UCSD-AML1 (cell line): ENCODE data around the gene RNF130.

Source experiments
- DNase-seq: peaks from one replicate; lab custom pipeline; 2025; ENCODE audit not compliant: unreplicated experiment; lab: John Stamatoyannopoulos, UW

The RNF130 gene

DNA sequence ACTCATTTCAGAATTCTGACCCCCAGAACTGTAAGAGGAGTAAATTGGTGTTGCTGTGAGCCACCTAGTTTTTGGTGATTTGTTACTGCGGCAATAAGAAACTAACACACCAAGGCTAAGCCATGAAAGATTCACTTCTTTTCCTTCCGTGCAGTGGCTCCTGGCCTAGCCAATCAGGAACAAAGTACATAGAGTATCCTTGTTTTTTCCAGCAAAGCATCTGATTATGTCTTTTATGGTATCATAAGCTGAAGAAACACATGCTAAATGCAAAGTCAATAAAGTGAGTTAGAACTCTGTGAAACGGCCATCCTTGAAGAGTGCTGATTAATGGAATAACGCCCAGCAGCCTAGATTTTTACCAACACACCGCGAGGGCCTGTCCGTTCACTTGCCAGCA is 11.4 kb downstream of the RNF130 start:
- no peak for DNase-seq

DNA sequence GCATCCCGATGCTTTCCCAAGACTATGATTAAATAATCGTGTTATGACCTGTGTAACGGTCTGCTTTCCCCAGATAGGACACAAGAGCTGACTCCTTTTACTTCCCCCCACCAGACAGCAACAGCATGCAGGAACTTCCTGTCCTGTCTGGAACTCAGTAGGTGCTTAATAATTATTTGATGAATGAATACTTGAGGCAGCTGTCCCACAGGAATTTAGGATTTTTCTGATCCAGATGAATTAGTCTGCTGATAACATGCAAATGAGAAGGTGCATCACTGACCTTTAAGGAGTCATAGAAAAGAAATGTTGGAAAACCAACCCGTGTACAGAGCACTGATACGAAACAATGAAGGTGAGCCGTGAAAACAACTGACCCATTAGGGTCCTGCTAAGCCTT is 12.2 kb downstream of the RNF130 start:
- DNase-seq, result no peak

DNA sequence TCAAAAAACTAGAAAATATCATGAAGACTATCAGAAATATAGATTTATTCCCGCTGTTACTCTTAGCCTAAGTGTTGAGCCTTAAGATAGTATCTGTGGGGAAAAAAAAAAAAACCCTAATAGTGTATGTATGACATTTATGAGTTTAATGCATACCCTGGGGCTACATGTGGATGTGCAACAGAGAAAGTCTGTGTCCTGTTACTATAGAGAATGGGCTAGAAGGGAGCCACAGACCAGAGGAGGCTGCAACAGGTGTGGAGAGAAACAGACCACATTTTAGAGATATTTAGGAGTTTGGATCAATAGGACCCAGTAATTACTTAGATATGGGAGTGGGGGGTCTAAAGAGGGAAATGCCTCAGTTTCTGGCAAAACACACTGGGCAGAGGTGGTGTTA is 15.4 kb downstream of the RNF130 start:
- DNase-seq, result no peak

DNA sequence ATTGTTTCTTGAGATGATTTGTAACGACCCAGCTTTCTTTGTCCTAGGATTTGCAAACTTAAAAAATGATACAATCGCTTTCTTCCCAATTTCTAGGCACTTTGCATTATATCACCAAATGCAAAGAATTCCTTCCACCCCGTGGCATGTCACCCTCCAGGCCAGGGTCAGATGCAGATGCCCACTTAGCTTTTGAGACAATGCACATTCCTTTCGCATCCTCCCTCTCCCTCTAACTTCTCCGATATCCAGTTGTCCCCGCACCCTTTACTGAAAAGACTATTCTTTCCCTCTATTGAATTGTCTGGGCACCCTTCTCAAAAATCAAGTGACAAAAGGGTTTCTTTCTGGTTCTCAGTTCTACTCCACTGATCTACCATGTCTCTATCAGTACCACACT is 17.3 kb downstream of the RNF130 start:
- DNase-seq, result no peak

DNA sequence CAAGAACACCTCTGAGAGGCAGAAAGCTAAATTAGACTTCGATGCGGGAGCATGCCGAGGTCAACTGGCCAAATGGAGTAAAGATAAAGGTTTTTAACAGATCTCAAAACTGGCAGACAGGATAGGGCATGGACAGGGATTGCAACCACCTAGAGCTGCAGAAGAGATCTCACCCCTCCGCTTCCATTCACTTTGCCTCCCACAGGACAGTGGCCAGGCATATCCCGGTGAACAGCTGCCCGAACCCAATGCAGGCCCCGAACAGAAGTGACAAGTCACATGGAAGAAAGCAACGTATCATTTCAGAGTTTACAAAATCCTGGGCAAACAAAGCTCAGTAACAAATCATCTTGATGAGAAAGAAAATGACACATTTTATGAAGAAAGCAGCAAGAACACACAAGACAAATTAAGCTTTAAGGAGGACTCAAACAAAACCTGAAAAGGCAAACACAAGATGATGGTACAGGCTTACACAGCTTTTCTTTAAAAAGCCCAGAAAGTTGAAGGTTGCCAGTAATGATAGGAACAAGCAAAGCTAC is 18.4 kb downstream of the RNF130 start:
- no peak for DNase-seq

DNA sequence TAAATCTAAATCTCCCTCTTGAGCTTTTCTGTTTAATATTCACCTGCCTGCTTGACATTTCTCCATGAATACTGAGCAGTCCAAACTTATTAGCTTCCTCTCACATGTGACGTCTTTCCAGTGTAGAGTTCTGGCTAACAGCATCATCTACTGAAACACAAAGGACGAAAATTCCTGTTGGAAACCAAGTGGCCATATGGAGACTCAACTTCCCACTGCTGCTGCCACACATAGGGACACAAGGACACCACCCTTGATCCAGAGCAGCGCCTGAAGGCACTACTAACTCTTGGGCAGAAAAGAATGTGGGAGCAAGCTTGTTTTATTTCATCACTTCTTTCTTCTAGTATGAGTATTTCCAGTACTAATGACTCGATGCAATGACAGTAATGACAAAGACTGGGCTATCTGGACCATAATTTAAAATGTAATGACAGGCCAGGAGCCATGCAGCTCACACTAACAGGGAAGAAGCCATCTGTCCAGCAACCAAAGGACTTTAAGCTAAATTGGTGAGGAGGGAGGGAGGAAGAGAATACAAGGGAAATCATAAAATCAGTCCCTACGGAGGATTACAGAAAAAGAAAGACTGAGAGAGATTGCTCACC is 19.2 kb downstream of the RNF130 start:
- DNase-seq, result no peak

DNA sequence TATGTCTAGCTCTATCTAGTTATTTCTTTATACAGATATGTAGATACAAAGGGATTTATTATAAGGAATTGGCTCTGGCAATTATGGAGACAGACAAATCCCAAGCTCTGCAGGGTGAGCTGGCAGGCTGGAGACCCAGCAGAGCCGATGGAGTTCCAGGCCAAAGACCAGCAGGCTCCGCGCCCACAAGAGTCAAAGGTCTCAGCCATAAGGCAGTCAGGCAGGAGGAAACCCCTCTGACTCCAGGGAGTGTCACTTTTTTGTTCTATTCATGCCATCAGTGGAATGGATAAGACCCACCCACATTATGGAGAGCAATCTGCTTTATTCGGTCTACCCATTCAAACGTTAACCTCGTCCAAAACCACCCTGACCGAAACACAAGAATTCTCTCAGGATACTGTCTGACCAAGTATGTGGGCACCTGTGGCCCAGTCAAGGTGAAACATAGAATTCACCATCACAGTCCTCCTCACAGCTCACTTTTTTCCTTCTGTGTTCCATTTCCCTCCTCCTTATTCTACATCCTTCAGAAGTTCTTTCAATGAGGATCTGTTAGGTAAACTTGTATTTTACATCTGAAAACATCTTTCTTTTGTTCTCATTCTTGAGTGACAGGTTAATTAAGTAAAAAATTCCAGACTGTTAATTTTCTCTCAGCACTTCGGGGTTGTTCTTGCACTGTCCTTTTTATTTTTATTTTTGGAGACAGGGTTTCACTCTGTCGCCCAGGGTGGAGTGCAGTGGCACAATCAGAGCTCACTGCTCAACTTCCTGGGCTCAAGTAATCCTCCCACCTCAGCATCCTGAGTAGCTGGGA is 21.2 kb downstream of the RNF130 start:
- no peak for DNase-seq

DNA sequence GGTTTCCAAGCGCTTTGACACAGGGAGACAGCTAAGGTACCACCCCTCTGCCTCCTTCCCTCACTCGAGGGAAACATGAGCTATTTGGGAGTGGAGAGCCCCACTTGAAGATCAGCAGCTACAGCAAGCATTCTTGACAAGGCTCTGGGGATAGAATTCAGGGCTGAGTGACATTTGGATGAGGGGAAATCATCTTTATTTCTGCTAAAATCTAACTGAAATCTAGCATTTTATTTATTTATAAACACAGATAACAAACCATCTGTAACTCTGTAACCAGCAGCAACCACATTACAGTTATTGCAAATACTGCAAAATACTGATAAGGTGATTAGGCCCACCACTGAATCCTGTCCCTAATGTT is 22.4 kb downstream of the RNF130 start:
- no peak for DNase-seq

DNA sequence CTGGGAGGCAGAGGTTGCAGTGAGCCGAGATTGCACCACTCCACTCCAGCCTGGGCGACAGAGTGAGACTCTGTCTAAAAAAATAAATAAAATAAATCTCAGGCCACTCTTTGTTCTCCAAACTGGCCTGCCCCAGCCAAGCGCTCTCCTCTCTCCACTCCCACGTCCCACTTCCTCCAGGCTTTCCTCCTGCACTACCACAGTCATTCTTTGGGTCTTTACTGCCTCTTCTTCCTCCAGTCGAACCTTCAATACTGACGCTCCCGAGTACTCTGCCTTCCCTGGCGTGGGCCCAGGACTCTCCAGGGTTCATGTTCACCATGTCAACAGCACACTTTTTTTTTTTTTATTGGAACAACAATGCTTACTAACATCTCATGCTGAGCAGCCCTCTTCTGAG is 23.9 kb downstream of the RNF130 start:
- no peak for DNase-seq

DNA sequence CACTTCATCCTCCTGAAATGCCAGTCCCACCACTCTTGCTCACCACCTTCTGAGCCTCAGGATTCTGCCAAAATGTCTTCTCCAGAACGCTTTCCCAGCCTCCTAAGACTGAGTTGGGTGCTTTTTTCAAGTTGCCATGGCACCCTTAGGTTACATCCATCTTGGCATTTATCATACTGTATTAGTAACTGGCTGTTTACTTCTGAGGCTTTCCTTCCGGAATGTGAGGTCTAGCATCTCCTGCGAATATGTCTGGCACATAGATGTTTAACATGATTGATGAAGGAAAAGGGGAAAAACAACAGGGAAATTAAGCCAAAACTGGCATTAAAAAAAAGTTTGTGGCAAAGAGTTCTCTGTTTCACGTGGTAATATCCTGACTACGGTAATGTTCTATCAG is 24.9 kb downstream of the RNF130 start:
- DNase-seq, result no peak

DNA sequence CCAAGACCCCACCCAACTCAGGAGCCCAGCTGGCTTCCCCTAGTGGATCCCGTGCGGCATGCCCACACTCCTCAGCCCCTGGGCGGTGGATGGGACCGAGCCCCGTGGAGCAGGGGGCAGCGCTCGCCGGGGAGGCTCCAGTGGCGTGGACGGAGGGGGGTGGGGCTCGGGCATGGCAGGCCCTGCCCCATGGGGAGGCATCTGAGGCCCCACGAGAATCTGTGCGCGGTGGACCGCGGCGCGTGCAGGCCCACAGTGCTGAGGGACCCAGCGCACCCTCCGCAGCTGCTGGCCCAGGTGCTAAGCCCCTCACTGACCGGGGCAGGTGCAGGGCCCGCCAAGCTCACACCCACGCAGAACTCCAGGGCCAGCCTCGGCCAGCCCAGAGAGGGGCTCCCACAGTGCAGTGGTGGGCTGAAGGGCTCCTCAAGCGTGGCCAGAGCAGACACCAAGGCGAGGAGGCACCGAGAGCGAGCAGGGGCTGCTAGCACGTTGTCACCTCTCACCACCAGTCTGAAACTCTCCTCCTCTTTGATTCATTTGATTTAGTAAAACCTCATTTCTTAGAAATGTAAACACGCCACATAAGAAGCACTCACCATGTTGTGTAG is 25.6 kb downstream of the RNF130 start:
- DNase-seq, result no peak

DNA sequence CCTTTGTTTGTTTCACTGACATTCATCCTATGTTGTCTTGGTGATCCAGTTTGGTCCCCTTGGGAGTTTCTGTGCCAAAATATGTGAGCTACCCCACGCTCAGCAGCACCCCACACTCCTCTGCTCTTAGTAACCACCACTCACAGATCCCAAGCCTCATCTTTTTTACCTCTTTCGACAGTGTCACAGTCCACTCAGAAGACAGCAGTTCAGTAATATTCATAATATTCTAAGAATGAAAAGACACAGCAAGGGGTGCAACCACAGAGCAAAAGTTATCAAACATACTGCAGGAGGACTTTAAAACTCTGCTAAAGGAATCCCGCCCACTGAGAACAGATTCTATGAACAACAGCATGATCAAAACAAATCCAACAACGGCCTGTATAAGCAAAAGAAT is 28.2 kb downstream of the RNF130 start:
- no peak for DNase-seq

DNA sequence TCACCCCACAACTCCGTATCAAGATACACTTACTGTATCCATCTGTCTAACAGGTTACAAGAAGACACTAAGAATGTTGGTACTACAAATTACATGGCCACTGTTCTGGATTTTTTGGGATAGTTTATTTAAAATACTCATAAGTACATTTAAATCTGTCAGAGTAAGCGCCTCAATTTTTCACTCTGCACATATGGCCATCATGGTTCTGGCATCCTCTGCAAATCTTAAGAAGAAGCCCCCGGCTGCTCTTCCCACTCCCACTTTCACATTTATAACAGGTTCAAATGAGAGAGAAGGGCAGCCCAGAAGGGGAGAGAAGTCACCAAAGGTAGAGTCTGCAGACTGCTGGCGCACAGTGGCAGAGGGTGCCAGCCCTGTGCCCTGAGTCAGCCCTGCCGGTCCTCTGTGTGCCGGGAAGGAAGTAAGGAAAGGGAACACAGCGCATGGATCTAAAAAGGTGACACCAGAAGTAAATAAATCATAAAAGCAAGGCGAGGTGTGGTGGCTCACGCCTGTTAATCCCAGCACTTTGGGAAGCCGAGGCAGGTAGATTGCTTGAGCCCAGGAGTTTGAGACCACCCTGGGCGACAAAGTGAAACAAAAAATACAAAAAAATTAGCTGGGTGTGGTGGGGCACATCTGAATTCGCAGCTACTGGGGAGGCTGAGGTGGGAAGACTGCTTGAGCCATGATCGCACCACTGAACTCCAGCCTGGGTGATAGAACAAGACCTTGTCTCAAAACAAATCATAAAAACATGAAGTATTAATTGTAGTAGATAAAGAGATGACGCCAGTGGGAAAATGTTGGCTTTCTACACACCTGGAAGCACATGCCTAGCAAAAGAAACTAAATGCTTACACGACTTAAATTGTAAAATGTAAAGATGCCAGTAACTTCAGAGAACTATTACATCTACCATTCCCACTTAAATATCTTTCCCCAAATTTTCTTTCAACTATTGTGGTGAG is 30.0 kb downstream of the RNF130 start:
- no peak for DNase-seq

DNA sequence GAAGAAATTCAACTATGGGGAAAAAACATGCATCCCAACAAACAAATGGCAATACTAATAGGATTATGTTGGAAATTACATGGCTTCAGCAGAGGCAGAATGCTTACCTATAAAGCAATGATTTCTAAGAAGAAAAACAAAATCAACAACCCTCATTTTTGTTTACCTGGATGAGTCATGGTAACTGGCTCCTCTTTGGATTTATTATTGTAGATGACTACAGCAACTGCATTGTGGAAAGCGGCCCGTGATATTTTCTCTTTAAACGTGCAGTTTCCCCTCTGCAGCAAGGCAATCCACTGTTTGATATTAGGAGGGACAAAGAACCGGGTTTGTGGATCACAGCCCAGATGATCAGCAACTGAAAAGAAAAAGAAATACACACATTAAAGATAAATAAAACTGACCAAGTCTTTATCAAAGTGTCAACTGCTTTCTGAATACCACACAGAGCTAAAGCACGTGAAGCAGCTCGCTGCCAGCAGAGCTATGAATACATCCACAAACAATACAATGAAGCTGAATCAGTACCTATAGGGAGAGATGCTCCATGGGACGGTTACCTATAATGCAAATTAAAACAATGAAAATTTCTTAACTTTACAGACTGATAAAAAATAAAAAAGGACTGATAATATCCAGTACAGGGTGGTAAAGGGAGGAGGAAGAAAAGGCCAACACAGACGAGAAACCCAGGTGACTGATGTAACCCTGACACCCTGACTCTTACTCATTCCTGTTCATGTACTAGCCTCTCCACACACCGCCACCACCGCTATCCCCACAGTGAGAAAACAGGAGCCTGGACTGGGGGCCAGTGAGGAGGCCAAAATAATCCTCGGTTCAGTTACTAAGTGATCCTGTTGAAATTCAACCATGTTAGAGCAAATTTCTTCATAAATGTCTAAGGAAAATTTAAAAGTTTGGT is 31.0 kb downstream of the RNF130 start:
- no peak for DNase-seq

DNA sequence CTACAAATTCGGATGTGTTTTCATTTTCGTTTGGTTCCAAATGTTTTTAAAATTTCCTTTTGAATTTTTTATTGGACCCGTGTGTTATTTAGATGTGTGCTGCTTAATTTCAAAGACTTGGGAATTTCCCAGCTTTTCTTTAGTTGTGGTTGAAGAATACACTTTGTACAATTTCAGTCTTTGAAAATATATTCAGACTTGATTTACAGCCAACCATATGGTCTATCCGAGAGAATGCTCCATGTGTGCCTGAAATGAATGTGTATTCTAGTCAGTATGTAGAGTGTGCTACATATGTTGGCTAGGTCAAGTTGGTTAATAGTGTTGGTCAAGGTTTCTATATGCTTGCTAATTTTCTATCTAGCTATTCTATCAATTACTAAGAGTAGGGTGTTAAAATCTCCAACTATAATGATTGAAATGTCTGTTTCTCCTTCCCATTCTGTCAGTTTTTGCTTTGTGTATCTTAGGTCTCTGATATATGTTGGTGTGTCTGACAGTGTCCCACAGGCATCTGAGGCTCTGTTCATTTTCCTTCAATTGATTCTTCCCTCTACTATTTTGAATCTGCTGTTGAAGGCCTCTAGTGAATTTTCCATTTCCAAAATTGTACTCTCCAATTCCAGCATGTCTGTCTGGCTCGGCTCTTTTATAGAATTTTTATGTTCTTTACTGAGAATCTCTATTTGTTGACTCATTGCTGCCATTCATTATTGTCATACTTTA is 36.2 kb downstream of the RNF130 start:
- DNase-seq, result no peak

DNA sequence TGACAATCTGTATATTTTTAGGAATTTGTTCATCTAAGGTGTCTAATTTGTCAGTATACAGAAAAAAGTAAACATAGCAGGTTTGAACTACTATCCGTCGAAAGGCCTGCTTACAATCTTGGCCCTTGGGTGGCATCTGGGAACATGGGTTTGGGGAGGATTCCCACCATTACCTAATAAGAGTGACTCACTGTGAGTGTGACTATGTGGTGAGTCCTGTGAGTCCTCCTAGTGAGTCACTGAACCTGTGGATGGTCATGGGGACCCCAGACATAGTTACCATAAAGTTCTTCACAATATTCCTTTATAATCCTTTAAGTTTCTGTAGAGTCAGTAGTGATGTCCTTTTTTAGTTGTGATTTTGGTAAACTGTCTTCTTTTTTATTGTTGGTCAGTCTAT is 37.0 kb downstream of the RNF130 start:
- no peak for DNase-seq

DNA sequence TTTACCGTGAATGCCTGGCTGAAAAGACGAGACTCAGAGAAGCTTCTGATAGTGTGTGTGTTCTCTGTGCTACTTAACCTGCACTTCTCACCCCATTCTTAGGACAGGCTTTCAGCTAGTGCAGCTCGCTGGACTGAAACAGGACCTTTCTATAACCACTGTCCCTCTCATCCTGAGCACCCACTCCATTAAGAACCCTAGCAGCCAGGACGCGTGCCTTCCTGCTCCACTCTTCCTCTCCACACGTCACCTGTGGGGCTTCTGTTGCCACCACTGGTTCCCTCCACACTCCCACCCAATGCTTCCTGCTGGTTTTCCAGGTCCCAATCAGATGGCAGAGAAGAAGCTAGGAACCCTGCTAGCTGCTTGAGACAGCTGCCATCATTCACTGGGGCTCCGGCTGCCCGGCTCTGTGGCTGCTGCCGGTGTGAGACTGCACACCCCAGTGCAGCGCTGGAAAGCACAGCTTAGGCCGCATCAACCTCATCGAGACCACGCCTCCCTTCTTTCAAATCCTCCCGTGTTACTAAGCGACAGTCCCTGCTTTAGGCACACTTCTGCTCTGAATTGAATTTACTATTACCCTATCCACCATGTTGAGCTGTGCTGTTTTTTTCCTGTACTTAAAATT is 44.0 kb downstream of the RNF130 start:
- no peak for DNase-seq

DNA sequence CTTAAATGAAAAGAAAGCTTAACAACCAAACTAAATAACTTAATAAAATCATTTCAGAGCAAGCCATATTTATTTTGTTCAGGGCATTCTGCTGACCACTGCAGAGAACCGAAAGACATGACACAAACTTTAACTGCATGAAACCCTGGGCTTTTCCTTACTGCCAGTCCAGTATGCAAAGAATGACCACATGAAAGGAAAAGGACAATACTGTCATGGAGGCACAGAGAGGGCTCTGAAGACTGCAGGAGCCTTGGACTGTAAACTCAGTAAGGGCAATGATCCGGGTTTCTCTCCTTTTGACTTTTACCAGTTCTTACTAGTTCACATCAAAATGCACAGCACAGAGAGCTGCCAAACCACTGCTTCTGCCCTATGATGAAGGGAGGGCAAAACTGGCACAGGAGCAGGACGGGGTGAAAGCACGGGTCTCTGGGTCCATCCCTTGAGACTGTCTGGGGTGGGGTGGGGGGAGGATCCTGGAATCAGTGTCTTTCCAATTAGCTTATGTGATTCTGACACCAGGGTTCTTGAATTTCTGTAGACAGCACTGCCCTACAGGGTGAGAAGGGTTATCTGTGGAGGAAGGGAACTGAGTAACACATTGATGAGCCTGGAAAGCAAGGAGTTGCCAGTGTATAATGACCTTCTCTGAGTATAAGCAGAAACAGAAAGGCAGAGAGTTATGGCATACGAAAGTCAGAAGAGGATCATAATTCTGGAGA is 44.7 kb downstream of the RNF130 start:
- DNase-seq, result no peak
